ENCODE data around the gene CASK.

DNA sequence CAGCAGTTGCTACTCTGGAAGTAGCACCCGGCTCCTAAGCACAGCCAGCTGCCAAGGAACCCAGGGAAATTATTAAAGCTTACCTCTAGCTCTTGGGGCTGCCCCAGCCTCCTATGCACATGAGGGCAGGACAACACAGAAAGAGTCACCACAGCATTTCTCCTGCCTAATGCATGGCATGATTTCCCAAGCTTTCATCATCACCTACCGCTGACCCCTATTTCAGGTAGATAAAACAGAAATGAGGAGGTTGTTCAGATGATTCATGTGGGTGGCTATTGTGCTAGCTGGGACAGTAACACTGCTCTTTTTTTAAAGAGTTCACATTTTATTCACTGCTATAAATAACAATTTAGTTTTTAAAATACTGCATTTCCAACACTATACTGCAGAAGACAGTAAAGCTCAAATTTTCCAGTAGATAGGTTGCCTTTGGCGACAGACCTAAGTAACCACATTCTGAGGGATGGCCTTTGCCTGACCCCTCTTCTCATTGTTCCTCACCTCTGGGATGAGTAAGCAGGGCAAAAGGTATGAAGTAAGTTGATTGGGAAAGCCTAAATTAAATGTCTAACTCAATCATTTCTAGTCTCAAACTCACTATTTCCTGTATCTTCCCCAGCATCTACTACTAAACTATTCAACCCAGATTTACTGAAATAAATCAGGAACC lies 16.7 kb downstream of the CASK start:
- TF ChIP-seq, protein P1, sequence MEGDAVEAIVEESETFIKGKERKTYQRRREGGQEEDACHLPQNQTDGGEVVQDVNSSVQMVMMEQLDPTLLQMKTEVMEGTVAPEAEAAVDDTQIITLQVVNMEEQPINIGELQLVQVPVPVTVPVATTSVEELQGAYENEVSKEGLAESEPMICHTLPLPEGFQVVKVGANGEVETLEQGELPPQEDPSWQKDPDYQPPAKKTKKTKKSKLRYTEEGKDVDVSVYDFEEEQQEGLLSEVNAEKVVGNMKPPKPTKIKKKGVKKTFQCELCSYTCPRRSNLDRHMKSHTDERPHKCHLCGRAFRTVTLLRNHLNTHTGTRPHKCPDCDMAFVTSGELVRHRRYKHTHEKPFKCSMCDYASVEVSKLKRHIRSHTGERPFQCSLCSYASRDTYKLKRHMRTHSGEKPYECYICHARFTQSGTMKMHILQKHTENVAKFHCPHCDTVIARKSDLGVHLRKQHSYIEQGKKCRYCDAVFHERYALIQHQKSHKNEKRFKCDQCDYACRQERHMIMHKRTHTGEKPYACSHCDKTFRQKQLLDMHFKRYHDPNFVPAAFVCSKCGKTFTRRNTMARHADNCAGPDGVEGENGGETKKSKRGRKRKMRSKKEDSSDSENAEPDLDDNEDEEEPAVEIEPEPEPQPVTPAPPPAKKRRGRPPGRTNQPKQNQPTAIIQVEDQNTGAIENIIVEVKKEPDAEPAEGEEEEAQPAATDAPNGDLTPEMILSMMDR (IDR thresholded peaks at IDR 0.05; ENCODE audit: insufficient read depth, low read length) = no peak
- no peak for TF ChIP-seq SPI1 (IDR thresholded peaks at IDR 0.05; ENCODE audit: borderline replicate concordance, low read depth)
- no peak for TF ChIP-seq POLR2AphosphoS5 (IDR thresholded peaks at IDR 0.05; ENCODE audit: low read depth)
- TF ChIP-seq, protein P2, sequence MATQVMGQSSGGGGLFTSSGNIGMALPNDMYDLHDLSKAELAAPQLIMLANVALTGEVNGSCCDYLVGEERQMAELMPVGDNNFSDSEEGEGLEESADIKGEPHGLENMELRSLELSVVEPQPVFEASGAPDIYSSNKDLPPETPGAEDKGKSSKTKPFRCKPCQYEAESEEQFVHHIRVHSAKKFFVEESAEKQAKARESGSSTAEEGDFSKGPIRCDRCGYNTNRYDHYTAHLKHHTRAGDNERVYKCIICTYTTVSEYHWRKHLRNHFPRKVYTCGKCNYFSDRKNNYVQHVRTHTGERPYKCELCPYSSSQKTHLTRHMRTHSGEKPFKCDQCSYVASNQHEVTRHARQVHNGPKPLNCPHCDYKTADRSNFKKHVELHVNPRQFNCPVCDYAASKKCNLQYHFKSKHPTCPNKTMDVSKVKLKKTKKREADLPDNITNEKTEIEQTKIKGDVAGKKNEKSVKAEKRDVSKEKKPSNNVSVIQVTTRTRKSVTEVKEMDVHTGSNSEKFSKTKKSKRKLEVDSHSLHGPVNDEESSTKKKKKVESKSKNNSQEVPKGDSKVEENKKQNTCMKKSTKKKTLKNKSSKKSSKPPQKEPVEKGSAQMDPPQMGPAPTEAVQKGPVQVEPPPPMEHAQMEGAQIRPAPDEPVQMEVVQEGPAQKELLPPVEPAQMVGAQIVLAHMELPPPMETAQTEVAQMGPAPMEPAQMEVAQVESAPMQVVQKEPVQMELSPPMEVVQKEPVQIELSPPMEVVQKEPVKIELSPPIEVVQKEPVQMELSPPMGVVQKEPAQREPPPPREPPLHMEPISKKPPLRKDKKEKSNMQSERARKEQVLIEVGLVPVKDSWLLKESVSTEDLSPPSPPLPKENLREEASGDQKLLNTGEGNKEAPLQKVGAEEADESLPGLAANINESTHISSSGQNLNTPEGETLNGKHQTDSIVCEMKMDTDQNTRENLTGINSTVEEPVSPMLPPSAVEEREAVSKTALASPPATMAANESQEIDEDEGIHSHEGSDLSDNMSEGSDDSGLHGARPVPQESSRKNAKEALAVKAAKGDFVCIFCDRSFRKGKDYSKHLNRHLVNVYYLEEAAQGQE (IDR thresholded peaks at IDR 0.05; ENCODE audit: insufficient replicate concordance, low read depth) = no peak
